Measurements from ENCODE around the gene GRB7.
"Not testable (repeated sequence)": the region's sequence is repeated elsewhere in the genome, so short reads cannot be mapped to it uniquely, and the experiment has no call there.

Gene GRB7

GRCh38 chr17:39709319-39709997 is 28.3 kb upstream of the GRB7 start:
- in situ Hi-C loops (cut with HindIII; ENCODE audit: low sequenced_read_pairs), result no loop called here

GRCh38 chr17:39709998-39710964 is 27.5 kb upstream of the GRB7 start:
- in situ Hi-C loops (cut with HindIII; ENCODE audit: low sequenced_read_pairs), result no loop called here

GRCh38 chr17:39711071-39711470 is 26.7 kb upstream of the GRB7 start:
- in situ Hi-C loops (cut with HindIII; ENCODE audit: low sequenced_read_pairs), result not testable (repeated sequence)

GRCh38 chr17:39711851-39712250 is 25.9 kb upstream of the GRB7 start:
- in situ Hi-C loops (cut with HindIII; ENCODE audit: low sequenced_read_pairs), result no loop called here

GRCh38 chr17:39714234-39714633 is 23.5 kb upstream of the GRB7 start:
- in situ Hi-C loops (cut with HindIII; ENCODE audit: low sequenced_read_pairs), result no loop called here

GRCh38 chr17:39715375-39716072 is 22.2 kb upstream of the GRB7 start:
- in situ Hi-C loops (cut with HindIII; ENCODE audit: low sequenced_read_pairs), result no loop called here

GRCh38 chr17:39716073-39716818 is 21.5 kb upstream of the GRB7 start:
- in situ Hi-C loops (cut with HindIII; ENCODE audit: low sequenced_read_pairs), result no loop called here

GRCh38 chr17:39716879-39717536 is 20.7 kb upstream of the GRB7 start:
- in situ Hi-C loops (cut with HindIII; ENCODE audit: low sequenced_read_pairs), result no loop called here

GRCh38 chr17:39717660-39718059 is 20.1 kb upstream of the GRB7 start:
- in situ Hi-C loops (cut with HindIII; ENCODE audit: low sequenced_read_pairs), result no loop called here

GRCh38 chr17:39719563-39720355 is 18.0 kb upstream of the GRB7 start:
- in situ Hi-C loops (cut with HindIII; ENCODE audit: low sequenced_read_pairs), result no loop called here

- in situ Hi-C loops (cut with HindIII; ENCODE audit: low sequenced_read_pairs), result no loop called here
These were observed 15.6 kb upstream of the GRB7 start for GRCh38 chr17:39722104-39722503.

GRCh38 chr17:39722965-39723848 is 14.5 kb upstream of the GRB7 start:
- in situ Hi-C loops (cut with HindIII; ENCODE audit: low sequenced_read_pairs), result no loop called here

- in situ Hi-C loops (cut with HindIII; ENCODE audit: low sequenced_read_pairs), result no loop called here
These were observed 13.0 kb upstream of the GRB7 start for GRCh38 chr17:39724731-39725130.

GRCh38 chr17:39725923-39726322 is 11.8 kb upstream of the GRB7 start:
- in situ Hi-C loops (cut with HindIII; ENCODE audit: low sequenced_read_pairs), result not testable (repeated sequence)

GRCh38 chr17:39726617-39727016 is 11.1 kb upstream of the GRB7 start:
- in situ Hi-C loops (cut with HindIII; ENCODE audit: low sequenced_read_pairs), result no loop called here

GRCh38 chr17:39727556-39727955 is 10.2 kb upstream of the GRB7 start:
- in situ Hi-C loops (cut with HindIII; ENCODE audit: low sequenced_read_pairs), result no loop called here

- in situ Hi-C loops (cut with HindIII; ENCODE audit: low sequenced_read_pairs), result no loop called here
These were observed 8.4 kb upstream of the GRB7 start for GRCh38 chr17:39729280-39729851.
